NT2/D1 (cell line): Measurements from ENCODE around the gene CPED1.
"Not testable (repeated sequence)": the region's sequence is repeated elsewhere in the genome, so short reads cannot be mapped to it uniquely, and the experiment has no call there.

Source experiments
- DNase-seq: peaks from one replicate; pipeline ENCODE4 v3.0.0-alpha.2; 2011; ENCODE audit warnings: low read depth, low spot score
- H3K27me3 ChIP-seq: 2 replicates; pipeline ENCODE4 v1.6.0; 2011; ENCODE audit warnings: mild to moderate bottlenecking; ENCODE audit not compliant: insufficient read length, insufficient read depth
- H3K36me3 ChIP-seq: 2 replicates; pipeline ENCODE4 v1.6.1; 2011; ENCODE audit warnings: mild to moderate bottlenecking, low read length, mixed read lengths; ENCODE audit not compliant: insufficient read depth, insufficient read length
- H3K4me1 ChIP-seq: 2 replicates; pipeline ENCODE4 v1.5.1; 2011; ENCODE audit not compliant: insufficient read depth, insufficient read length
- H3K4me3 ChIP-seq: 2 replicates; pipeline ENCODE4 v1.5.1; 2011; ENCODE audit warnings: low read depth; ENCODE audit not compliant: insufficient read length
- H3K9ac ChIP-seq: 2 replicates; pipeline ENCODE4 v1.6.0; 2011; ENCODE audit warnings: low read depth; ENCODE audit not compliant: insufficient read length
- H3K9me3 ChIP-seq: 2 replicates; pipeline ENCODE4 v1.5.1; 2011; ENCODE audit warnings: mild to moderate bottlenecking, low read length; ENCODE audit not compliant: insufficient read depth
- SUZ12 ChIP-seq: IDR thresholded peaks from 2 replicates; pipeline ENCODE4 v1.6.1; 2011; ENCODE audit not compliant: insufficient read length, insufficient read depth; ENCODE audit errors: extremely low read depth
- YY1 ChIP-seq: IDR thresholded peaks from 2 replicates; pipeline ENCODE4 v1.6.1; 2011; ENCODE audit not compliant: insufficient read length, insufficient read depth
- ZNF274 ChIP-seq: IDR thresholded peaks from 2 replicates; pipeline ENCODE4 v1.6.1; 2011; ENCODE audit warnings: mild to moderate bottlenecking, low read depth, low read length

CPED1 gene

DNA sequence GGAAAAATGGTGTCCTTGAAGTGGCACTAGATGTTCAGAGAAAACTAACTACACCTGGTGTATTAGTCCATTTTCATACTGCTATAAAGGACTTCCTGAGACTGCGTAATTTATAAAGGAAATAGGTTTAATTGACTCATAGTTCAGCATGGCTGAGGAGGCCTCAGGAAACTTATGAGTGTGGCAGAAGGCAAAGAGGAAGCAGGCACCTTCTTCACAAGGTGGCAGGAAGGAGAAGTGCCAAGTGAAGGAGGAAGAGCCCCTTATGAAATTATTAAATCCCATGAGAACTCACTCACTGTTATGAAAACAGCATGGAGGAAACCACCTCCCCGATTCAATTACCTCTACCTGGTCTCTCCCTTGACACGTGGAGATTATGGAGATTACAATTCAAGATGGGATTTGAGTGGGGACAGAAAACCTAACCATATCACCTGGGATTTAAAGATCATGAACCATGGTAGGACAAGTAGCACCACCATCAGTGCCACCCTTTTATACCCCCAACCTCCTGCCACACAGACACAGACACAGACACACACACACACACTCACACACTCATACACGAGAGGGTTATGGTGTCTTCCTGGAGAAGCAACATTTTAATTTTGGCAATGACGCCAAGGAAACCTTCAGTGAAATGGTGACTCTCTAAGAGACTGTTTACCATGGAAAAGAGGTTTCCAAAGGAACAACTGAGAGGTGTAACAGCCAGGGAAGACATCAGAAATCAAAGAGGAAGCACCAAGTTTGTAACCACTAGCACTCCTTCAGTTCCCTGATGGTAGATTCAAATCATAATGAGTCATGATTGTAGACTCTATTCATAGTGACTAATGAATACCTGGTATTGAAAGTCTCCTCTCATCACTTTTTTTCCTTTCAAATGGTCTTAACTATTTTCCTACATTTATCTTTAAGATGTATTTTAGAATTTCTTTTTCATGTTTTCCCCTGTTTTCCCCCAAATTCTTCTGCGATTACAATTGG lies 298.5 kb downstream of the CPED1 start:
- H3K9me3 ChIP-seq: peaks cover 15% of the 10 kb centered on the region; the same call in 1 of the 2 replicates
- TF ChIP-seq SUZ12 (no peak), YY1 (no peak), ZNF274 (no peak)
- no peaks in the 10 kb centered on the region for H3K36me3 ChIP-seq
- DNase-seq: no peak
- no peak overlapping the region for H3K4me3 ChIP-seq
- no peak overlapping the region for H3K9ac ChIP-seq
- H3K4me1 ChIP-seq: no peaks in the 10 kb centered on the region
- no peaks in the 10 kb centered on the region for H3K27me3 ChIP-seq

DNA sequence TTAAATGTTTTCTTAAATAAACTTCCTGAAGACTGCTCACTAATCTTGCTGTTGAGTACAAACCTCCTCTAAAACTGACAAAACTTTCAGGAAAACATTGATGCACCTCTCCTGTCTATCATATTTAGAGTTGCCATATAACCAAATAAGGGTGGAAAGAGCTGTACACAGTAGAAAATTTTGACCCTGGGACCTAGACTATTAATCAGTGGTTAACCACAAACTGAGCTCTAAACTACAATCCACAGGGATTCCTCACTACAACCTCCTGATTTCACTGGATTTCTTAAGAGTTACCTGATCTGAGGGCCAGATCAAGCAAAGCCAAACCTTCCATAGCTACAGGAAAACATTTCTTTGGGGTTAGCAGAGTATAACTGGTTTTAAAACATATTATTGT lies 300.4 kb downstream of the CPED1 start:
- Histone ChIP-seq H3K27me3 (no peaks in the 10 kb centered on the region), H3K4me3 (no peak overlapping the region), H3K36me3 (no peaks in the 10 kb centered on the region), H3K9ac (no peak overlapping the region), H3K9me3 (peaks cover 11% of the 10 kb centered on the region; the same call in 1 of the 2 replicates), H3K4me1 (no peaks in the 10 kb centered on the region)
- TF ChIP-seq YY1 (no peak), SUZ12 (no peak), ZNF274 (no peak)
- DNase-seq: no peak

DNA sequence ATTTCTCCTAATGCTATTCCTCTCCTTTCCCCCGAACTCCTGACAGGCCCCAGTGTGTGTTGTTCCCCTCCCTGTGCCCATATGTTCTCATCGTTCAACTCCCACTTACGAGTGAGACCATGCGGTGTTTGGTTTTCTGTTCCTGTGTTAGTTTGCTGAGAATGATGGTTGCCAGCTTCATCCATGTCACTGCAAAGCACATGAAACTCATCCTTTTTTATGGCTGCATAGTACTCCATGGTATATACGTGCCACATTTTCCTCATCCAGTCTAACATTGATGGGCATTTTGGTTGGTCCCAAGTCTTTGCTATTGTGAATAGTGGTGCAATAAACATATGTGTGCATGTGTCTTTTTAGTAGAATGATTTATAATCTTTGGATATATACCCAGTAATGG lies 301.4 kb downstream of the CPED1 start:
- not testable (repeated sequence) for H3K4me3 ChIP-seq, H3K4me1 ChIP-seq, H3K9ac ChIP-seq, DNase-seq, H3K36me3 ChIP-seq, H3K9me3 ChIP-seq, H3K27me3 ChIP-seq

DNA sequence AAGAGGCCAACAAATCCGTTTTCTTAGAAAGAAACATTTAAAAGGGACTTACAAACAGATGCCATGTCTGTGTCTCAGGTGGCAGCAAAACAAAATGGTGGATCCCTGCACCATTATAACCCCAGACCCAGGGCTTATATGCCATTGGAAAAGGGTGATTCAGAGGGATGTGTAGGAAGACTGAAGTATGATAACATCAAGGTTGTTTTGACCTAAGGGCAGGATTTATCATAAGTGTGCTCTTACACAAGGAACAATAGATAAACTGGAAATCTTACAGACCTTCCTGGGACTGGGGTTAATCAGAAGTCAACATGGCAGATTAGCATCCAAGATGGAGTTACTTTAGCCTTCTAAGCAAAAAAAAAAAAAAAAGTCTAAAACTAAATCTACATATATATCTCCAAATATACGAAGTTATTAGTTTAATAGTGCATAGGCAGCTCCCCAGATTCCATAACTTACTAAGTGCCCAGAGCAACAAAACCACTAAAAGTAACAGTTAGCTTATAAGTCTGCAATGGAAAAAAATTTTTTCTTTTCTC lies 306.0 kb downstream of the CPED1 start:
- DNase-seq: no peak
- TF ChIP-seq ZNF274 (no peak), SUZ12 (no peak), YY1 (no peak)
- H3K9me3 ChIP-seq: no peaks in the 10 kb centered on the region

GRCh38 chr7:121297843-121298242 lies 309.3 kb downstream of the CPED1 start:
- H3K4me1 ChIP-seq: no peaks in the 10 kb centered on the region
- no peaks in the 10 kb centered on the region for H3K36me3 ChIP-seq
- H3K27me3 ChIP-seq: no peaks in the 10 kb centered on the region
- no peaks in the 10 kb centered on the region for H3K9me3 ChIP-seq
- TF ChIP-seq ZNF274: no peak
- TF ChIP-seq SUZ12: no peak
- TF ChIP-seq YY1: no peak
- no peak overlapping the region for H3K4me3 ChIP-seq
- H3K9ac ChIP-seq: no peak overlapping the region
- no peak for DNase-seq

More for the DNA sequence above, 306.0 kb downstream of the CPED1 start:
- Histone ChIP-seq H3K4me3 (no peak overlapping the region), H3K36me3 (no peaks in the 10 kb centered on the region), H3K27me3 (no peaks in the 10 kb centered on the region), H3K9ac (no peak overlapping the region), H3K4me1 (no peaks in the 10 kb centered on the region)

- Histone ChIP-seq H3K36me3 (no peaks in the 10 kb centered on the region), H3K9me3 (no peaks in the 10 kb centered on the region), H3K27me3 (no peaks in the 10 kb centered on the region), H3K4me3 (no peak overlapping the region), H3K4me1 (no peaks in the 10 kb centered on the region), H3K9ac (no peak overlapping the region)
- DNase-seq: no peak
- no peak for TF ChIP-seq SUZ12
- no peak for TF ChIP-seq ZNF274
- TF ChIP-seq YY1: no peak
Measured at GRCh38 chr7:121298831-121299239, 310.3 kb downstream of the CPED1 start.

DNA sequence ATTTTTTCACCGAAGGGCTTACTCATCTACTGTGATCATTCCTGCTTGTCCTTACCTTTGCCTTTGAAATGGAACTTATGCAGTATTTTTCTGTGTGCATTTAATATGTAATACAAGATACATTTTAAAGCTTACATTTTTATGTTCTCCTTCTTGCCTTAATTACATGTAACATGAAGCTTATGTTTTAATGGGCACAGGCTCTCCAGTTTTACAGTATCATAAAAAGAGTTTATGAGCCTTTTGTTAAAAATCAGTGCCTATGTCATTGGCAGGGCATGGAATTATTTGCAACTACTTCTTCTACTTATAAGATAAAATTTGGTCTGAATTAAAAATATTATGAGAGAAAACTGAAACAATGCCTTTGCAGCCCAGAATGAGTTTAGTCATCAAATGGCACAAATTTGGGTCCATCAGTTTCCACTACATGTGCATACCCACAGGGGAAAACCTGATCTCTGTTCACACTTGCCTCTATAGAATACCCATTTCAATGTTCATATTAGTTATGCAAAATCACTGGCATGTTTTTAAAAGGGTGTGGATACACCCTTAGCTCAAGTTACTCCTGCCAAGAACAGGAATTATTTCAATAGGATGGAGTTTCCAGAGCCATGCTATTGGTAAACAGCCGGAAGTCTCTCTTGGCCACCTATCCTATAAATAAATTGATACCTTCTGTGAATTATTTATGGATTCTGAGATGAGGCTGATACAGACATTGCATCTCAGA lies 312.3 kb downstream of the CPED1 start:
- no peaks in the 10 kb centered on the region for H3K9me3 ChIP-seq
- H3K27me3 ChIP-seq: no peaks in the 10 kb centered on the region
- H3K4me1 ChIP-seq: no peaks in the 10 kb centered on the region
- H3K36me3 ChIP-seq: no peaks in the 10 kb centered on the region
- TF ChIP-seq YY1: no peak
- H3K9ac ChIP-seq: no peak overlapping the region
- no peak overlapping the region for H3K4me3 ChIP-seq
- DNase-seq: no peak
